CD4-positive, alpha-beta T cell treated with Interleukin-17A for 1 hour (primary cell): ENCODE results near the gene ZCRB1.
A peak's percentile ranks its signal among the peaks of the same experiment; 100 is the strongest.

Experiments used
- DNase-seq: peaks from one replicate; pipeline ENCODE4 v3.0.0-alpha.2; 2020

ZCRB1 gene

DNA sequence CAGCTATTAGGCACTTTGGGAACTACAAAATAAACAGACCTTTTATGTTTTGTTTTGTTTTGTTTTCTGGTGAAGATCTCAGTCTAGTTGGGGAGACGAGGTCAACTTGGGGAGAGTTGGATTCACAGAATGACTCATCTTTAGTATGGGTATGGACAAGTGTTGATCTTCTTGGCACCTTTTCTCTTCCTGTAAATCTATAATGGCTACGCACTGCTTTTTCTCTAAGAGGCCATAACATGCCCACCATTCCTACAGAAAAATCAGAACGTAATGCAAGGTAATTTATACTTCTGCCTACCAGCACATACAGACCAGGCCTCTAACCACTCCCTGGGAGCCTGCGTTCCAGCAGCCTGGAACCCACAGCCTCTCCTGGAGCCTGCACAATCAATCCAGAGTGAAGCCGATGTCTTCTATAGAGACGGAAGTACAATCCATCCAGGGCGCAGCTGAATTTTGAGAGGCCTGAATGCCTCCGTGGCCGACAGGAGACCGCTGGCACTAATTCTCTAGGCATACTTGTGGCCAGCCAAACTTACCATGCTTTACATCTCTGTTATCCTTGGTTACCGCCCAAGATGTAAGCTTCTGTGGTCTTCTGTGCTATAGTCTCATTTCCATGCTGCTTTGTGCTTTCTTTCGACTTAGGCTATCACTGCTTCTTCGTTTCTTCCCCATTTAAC is 790 bp upstream of the ZCRB1 start:
- DNase-seq, result peak; percentile 45

DNA sequence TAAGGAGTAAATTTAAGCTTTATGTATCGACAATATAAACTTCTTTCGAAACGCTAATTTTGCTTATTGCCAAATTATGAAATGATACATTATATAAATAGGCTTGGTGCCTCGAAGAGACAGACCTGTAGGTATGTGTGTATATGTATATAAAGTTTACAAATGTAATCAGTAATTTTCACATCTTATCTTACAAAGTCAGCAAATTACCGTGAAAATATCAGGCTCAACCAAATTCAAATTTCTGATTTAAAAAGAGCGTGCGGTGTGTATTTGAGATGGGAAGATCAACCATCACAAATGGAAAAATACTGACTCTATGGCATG is 605 bp downstream of the ZCRB1 start:
- no peak for DNase-seq

DNA sequence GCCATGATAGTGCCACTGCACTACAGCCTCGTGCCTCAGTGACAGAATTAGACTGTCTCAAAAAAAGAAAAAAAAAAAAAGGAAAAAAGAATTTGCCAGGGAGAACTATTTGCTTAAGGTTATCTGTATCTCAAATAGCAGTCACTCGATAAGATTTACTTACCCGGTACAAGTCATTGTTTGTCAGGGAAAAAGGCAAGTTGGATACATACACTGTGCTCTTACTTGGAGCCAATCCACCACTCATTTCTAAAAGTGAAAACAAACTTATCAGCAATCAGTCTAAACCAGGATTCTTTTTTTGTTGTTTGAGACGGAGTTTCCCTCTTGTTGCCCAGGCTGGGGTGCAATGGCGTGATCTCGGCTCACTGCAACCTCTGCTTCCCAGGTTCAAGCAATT is 2.0 kb downstream of the ZCRB1 start:
- no peak for DNase-seq

DNA sequence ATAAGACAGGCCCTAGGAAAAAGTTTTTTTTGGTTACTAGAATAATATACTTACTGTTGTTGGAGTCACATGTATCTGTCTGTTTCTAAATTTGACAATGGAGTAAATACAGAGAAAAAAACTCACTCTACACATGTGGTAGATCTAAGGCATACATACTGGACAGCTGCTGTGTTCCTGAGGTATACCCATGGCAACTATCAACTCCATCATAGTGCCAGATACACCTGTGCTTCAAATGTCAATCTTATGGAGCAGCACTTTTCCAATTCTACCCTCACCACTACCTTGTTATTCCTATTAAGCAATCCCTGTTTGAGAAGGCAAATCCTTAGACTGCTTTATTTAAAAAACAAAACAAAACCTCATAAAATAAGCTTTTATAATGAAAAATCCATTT is 3.3 kb downstream of the ZCRB1 start:
- DNase-seq, result no peak

DNA sequence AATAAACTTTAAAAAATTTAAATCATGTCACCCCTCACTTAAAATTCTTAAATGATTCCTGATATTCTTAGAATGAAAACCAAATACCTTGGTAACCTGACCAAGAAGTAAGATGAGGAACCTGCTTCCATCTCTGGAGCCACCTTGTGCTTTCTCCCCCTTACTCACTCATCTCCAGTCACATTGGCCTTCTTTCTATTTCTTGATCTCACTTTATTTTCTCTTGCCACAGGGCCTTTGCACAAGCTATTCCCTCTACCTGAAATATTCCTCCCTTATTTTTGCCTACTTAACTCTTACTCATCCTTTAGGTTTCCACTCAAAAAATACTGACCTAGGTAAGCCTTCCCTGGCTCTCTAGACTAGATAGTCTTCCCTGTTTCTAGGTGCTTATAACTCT is 5.1 kb downstream of the ZCRB1 start:
- DNase-seq, result no peak

DNA sequence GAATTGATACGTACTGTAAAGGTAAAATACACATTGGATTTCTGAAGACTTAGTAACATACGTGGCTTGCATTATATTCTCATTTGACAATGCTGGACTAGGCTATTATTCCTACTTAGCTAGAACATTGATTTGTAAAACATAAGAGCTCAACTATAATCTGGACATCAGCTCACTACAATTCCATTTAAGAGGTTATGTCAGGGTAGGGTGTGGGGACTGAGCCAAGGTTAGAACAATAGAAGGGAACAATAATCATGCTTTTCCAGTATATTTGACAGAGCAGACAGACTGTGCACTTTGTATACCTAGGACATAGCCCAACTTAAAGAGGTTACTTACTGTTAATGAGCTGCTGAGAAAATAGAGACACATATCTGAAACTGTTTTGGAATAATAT is 10.8 kb downstream of the ZCRB1 start:
- DNase-seq, result no peak

DNA sequence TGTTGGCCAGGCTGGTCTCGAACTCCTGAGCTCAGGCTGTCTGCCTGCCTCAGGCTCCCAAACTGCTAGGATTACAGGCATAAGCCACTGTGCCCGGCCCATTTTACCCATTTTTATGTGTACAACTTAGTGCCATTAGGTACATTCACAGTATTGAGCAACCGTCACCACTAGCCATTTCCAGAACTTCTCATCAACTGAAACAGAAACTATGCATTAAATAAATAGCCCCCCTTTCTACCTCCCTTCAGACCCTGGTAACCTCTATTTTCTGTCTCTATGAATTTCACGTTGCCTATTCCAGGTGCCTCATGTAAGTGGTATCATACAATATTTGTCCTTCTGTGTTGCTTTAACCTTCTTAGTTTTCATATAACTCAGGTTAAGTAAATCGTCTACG is 15.9 kb downstream of the ZCRB1 start:
- DNase-seq, result no peak

DNA sequence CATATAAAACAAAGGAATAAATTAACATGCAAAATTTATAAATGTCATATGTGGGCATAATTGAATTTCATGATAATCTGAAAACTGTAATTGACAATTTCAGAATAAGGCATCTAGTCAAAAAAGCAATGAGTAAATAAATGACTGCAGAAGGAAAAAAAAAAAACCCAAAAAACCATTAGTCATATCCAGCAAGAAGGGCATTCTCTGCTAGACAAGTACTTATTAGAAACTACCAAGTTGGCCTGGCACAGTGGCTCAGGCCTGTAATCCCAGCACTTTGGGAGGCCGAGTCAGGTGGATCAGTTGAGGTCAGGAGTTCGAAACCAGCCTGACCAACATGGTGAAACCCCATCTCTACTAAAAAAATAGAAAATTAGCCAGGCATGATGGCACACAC is 17.5 kb downstream of the ZCRB1 start:
- DNase-seq, result no peak

DNA sequence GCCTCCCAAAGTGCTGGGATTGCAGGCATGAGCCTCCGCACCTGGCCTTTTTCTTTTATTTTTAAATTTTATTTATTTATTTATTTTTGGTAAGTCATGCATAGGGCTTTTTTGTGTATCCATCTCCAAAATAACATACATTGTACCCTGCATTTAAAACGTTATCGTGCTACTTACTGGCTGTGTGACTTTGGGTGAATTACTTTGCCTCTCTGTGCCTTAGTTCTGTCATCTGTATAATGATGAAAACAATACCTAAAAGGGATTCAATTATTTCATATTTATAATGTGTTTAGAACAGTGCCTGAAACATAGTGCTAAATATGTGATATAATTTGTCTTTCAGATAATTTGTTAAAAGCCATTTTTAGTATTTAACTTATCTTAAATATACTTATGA is 19.6 kb downstream of the ZCRB1 start:
- DNase-seq, result no peak

DNA sequence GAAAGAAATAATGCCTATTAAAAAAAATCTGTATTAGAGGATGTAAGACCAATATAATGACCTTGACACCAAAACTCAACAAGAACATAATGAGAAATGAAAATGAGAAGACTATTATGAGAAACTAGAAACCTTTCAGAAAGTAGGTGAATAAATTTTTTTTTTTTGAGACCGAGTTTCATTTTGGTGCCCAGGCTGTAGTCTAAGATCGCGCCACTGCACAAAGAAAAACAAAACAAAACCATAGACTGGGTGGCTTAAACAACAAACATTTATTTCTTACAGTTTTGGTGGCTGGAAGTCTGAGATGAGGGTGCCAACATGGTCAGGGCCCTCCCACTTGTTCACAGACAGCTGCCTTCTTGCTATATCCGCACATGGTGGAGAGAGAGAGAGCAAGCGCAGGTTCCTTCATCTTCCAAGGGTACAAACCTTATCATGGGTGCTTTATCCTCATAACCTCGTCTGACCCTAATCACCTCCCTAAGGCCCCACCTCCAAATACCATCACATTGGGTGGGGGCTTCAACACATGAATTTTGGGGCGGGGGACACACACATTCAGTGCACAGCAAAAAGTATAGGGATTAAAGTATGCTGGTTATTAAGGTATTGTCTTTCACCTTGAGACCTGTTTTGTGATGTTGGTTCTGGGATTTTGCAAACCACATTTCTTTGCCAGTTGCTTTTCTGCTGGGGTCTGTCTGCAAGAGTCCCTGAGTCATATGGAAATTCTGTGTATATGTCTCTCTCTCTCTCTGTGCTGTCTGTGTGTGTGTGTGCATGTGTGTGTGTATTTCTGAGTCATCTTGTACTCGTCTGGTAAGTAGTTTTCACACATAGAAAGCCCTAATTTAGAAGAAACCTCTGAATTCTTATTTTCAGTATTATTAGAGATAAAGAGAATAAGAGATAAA is 26.2 kb downstream of the ZCRB1 start:
- peak; percentile 28 for DNase-seq

DNA sequence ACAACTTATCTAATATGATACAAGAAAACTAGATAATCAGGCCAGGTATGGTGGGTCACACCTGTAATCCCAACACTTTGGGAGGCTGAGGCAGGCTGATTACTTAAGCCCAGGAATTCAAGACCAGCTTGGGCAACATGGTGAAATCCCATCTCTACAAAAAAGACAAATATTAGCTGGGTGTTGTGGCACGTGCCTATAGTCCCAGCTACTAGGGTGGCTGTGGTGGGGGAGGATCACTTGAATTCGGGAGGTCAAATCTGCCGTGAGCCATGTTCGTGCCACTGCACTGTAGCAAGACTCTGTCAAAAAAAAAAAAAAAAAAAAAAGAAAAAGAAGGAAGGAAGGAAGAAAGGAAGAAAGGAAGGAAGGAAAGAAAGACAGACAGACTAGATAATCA is 27.0 kb downstream of the ZCRB1 start:
- DNase-seq, result no peak

DNA sequence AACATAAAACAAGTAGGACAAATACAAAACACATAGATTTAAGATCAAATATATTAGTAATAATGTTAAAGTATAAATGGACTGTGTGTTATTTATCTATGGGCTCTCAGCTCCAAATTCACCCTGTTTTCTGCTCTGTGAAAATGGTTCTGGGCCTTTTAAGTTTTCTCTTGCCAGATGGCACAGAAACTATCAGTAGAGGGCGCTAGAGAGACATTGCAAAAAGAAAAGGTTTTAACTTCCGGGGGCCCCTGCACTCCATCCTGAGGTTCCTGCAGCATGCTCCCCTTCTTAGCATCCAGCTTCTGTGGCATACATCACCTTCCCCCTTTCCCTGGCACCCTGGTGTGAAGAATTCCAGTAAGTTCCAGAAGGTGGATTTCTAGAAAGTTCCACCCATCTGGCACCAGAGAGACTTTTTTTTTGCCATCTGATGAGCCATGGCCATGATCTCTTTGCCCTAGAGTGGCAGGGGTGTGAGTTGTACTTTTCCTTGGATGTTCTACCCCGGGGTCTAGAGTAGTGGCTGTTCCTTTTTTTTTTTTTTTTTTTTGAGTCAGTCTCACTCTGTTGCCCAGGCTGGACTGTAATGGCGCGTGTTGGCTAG is 29.3 kb downstream of the ZCRB1 start:
- peak; percentile 18 for DNase-seq

DNA sequence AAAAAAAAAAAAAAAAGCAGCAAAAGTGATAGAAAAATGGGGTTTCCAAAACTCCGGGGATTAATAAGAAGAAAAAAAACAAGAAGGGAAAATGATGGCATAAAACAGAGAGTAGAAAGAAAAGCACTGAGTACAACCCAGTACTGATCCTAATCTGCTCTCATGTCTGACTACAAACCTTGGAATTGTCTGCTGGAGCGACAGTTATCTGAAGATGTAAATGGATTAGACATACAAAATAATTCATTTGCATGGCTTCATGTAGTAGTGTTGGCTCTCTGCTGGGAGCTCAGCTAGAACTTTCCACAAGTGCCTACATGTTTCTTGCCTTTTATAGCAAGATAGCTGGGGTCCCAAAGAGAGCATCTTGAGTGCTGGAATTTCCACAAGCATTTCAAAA is 34.2 kb downstream of the ZCRB1 start:
- DNase-seq, result no peak

DNA sequence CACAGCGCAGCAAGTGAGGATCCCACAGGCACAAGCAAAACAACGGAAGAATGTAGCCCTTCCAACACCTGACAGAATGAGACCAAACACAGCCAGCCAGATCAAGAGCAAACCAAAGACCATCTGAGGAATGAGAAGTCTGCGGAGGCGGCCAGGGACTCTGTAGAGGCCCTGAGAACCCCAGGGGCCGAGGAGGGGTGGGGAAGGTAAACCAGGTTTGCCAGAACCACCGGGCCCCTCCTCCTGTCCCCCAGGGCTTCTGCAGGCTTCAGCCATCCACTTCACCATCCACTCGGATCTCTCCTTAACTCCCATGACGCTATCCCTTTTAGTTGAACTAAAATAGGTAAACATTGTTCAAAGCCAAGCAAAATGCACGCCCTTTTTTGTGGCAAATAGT is 37.4 kb downstream of the ZCRB1 start:
- DNase-seq, result no peak

DNA sequence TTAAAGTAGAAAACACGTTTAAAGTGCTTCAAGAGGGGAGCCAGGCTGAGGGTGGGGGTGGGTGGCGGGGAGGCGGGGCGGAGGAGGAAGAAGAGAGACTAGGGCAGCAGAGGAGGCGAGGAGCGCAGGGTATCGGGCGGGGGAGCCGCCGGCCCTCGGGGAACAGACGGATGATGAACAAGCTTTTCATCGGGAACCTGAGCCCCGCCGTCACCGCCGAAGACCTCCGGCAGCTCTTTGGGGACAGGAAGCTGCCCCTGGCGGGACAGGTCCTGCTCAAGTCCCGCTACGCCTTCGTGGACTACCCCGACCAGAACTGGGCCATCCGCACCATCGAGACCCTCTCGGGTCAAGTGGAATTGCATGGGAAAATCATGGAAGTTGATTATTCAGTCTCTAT is 39.2 kb downstream of the ZCRB1 start:
- DNase-seq, result no peak

DNA sequence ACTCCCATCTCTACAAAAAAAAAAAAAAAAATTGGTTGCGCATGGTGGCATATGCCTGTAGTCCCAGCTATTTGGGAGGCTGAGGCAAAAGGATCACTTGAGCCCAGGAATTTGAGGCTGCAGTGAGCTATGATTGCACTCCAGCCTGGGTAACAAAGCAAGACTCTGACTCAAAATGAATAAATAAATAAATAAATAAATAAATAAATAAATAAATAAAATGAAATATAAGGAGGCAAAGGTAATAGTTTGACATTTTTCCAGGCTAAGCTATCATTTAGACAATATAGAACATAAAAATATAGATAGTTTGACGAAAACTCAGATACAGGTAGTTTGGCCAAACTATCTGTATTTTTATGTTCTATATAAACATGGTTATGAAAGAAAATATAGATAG is 40.5 kb downstream of the ZCRB1 start:
- DNase-seq, result no peak

DNA sequence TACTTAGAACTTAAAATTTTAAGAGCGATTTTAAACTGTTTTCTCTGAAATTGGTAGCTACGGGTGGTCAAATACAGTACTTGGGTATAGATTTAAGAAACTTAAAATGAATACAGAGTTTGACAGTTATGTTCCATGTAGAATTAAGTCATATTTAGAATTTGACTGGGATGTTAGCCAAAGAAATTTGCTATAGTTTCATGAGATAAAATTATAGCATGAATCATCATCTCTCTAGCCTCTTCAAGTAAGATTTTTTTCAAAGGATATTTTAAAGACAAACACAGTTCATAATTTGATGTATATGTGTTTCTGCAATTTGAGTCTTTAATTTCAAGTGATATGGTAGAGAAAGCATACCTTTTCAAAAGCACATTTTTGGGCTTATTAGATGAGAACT is 41.0 kb downstream of the ZCRB1 start:
- DNase-seq, result no peak

DNA sequence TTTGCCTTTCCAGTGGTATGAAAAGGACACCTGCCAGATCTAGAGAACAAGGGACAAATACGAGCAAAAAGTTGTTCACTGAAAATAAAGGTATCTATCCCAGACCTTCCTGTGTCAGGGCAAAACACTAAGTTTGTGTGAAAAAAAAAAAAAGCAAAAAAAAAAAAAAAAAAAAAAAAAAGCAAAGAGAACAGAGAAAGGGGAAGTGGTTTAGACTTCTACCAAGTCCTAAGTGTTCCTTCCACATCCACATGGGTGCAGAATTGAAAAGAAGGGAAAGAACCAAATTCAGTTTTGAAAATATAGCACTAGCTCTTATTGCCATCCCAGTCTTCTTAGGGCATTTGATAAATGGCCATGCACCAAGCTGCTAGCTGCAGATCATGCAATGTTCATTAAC is 41.7 kb downstream of the ZCRB1 start:
- no peak for DNase-seq

DNA sequence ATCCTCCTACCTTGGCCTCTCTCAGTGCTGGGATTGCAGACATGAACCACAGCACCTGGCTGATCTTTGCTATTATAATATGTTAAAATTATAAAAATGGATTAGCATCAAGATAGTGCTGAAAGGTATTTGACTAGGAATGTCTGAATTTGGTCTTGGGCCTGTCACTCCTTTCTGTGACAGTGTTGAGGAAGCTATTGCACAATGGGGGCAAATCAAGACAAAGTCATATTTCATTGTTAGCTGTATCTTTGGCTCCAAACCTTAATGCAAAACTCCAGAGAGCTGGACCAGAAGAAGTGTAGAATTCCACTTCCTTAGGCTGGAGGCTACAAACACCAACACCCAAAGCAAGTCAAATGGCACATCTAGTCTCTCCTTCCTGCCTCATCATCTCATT is 42.2 kb downstream of the ZCRB1 start:
- no peak for DNase-seq

DNA sequence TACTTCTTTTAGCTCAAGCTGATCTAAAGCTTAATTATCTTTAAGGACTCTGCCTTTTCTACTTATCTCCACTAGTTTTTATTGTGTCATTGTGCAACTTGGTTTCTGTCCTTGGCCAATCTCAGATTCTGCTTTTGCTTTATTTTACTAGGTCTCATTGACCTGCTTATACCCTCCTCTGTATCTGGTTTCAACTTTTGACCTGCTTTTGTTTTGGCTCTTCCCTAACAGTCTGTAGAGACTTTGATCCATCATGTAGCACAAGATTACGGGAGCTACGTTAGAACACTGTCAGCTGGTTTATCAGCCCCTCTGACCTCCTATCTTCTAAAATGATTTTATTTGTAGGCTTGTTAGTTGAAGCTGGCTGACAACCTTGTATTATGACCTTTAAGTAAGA is 43.6 kb downstream of the ZCRB1 start:
- no peak for DNase-seq

DNA sequence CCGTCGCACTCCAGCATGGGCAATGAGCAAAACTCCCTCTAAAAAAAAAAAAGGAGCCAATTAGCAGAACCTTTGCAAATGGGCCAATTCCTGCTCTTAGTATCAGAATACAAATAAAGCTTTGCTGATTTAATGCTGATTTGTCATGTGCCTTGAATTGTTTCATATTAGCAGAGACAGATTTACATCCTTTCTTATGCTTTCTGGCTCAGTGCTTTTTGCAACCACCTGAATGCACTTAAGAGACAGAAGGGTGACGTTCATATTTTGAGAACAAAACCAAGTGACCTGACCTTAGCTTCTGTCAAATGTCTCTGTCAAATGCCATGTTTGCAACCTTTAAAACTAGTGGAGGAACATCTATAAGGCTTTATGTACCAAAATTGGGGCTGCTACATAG is 44.0 kb downstream of the ZCRB1 start:
- DNase-seq, result no peak

DNA sequence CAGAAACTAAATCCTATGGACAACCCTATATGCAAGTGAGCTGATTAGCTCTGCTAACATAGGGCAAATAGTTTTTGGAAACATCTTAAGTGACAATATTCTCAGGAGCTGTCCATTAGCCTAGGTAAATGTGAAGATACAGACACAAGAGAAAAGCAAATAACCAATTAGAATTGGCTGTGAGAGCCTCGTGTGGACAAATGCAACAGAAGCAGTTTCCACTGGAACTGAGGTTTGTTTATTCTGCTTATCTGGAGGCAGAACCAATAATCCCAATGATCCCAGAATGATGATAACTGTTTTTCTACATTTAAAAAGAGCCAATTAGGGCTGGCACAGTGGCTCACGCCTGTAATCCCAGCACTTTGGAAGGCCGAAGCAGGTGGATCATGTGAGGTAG is 44.6 kb downstream of the ZCRB1 start:
- no peak for DNase-seq

DNA sequence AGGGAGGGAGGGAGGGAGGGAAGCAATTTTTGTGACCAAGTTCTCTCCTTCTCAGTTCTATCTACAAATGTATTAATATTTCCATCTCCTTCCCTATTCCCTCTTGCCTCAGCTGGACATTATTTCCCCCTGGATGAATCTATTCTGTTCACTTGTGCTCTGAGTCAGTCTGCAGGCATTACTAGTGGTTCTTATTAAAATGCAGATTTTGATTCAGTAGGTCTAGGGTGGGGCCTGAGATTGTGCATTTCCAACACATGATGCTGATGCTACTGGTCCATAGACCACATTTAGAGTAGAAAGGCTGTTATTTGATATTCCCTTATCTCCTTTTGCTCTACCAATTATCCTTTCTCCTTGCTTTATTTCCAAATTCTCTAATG is 47.8 kb downstream of the ZCRB1 start:
- no peak for DNase-seq

DNA sequence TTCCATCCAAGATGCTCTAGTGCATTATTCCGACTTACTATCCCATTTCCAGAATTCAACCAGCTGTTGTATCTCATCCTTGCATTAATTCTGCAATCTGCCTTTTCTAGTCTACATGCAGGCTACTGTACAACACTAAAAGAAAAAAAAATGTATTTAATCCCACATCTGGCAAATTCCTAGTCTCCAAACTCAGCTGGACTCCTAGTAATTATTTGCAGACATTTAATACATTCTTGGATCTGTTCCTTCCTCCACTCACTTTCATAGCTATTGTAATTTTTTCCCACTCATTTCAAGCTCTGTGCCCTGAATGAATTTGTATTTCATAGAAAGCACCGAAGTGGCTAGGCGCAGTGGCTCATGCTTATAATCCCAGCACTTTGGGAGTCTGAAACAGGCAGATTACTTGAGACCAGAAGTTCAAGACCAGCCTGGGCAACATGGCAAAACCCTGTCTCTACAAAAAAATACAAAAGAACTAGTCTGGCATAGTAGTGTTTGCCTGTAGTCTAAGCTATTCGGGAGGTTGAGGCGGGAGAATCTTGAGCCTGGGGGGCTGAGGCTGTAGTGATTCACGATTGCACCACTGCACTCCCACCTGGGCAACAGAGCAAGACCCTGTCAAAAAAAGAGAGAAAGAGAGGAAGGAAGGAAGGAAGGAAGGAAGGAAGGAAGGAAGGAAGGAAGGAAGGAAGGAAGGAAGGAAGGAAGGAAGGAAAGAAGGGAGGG is 48.3 kb downstream of the ZCRB1 start:
- no peak for DNase-seq
